Stimulated activated CD4-positive, alpha-beta T cell treated with anti-CD3 and anti-CD28 coated beads, TNF-alpha, amount 100 ng/mL, for 24 hours (primary cell): ENCODE measurements around the gene ALPK3.

Experiments
- DNase-seq, 3 experiments: peaks; one replicate each; pipeline ENCODE4 v3.0.0-alpha.2; 2020; ENCODE audit warnings: low read depth in 3 of 3

ALPK3 gene

GRCh38 chr15:84797801-84798200 lies 19.4 kb upstream of the ALPK3 start:
- DNase-seq: no peak

GRCh38 chr15:84798436-84798946 lies 18.7 kb upstream of the ALPK3 start:
- DNase-seq: no peak

GRCh38 chr15:84799511-84800187 lies 17.5 kb upstream of the ALPK3 start:
- DNase-seq: no peak

GRCh38 chr15:84800365-84800806 lies 16.8 kb upstream of the ALPK3 start:
- DNase-seq: no peak

- DNase-seq: no peak
Measured at GRCh38 chr15:84804005-84804900, 12.9 kb upstream of the ALPK3 start.

- no peak for DNase-seq
Measured at GRCh38 chr15:84805221-84805620, 11.9 kb upstream of the ALPK3 start.

GRCh38 chr15:84807228-84807627 lies 9.9 kb upstream of the ALPK3 start:
- no peak for DNase-seq

GRCh38 chr15:84810073-84810840 lies 6.9 kb upstream of the ALPK3 start:
- no peak for DNase-seq

GRCh38 chr15:84811151-84811550 lies 6.0 kb upstream of the ALPK3 start:
- no peak for DNase-seq

- no peak for DNase-seq
Measured at GRCh38 chr15:84811828-84812227, 5.3 kb upstream of the ALPK3 start.

- no peak for DNase-seq
Measured at GRCh38 chr15:84812842-84813241, 4.3 kb upstream of the ALPK3 start.

GRCh38 chr15:84813435-84813834 lies 3.7 kb upstream of the ALPK3 start:
- no peak for DNase-seq

GRCh38 chr15:84813931-84814330 lies 3.2 kb upstream of the ALPK3 start:
- no peak for DNase-seq

- DNase-seq: no peak
Measured at GRCh38 chr15:84814916-84815315, 2.2 kb upstream of the ALPK3 start.

- DNase-seq: no peak
Measured at GRCh38 chr15:84817466-84818081, 418 bp downstream of the ALPK3 start.

GRCh38 chr15:84818261-84819131 lies 1.3 kb downstream of the ALPK3 start:
- no peak for DNase-seq

- DNase-seq: no peak
Measured at GRCh38 chr15:84819291-84819768, 2.2 kb downstream of the ALPK3 start.

GRCh38 chr15:84819791-84820190 lies 2.6 kb downstream of the ALPK3 start:
- DNase-seq: no peak

GRCh38 chr15:84821501-84822021 lies 4.4 kb downstream of the ALPK3 start:
- no peak for DNase-seq

- no peak for DNase-seq
Measured at GRCh38 chr15:84822653-84823281, 5.6 kb downstream of the ALPK3 start.
